Measurements from ENCODE around the gene PRPF8.

PRPF8 gene

GRCh38 chr17:1640329-1641064 is 44.2 kb downstream of the PRPF8 start:
- Histone ChIP-seq H3K4me1 (no peaks in the 10 kb centered on the region; the same call in 1 of the 2 replicates), H3K36me3 (replicated peaks) (no peaks in the 10 kb centered on the region), H3K9me3 (no peaks in the 10 kb centered on the region), H3K4me3 (no peak overlapping the region), H3K27me3 (ENCODE audit: low read depth) (no peaks in the 10 kb centered on the region)
- in situ Hi-C loops (cut with MboI; ENCODE audit: low sequenced_read_pairs), result loop anchor here (10.0 to 25.0 kb wide), 2 partner anchors 376 to 397 kb away; partner anchors contain the start of genes DPH1, OVCA2 and RTN4RL1
- DNase-seq (ENCODE audit: low spot score in 2 of 2), result no peak

- no peak overlapping the region for H3K4me3 ChIP-seq
- in situ Hi-C loops (cut with MboI; ENCODE audit: low sequenced_read_pairs), result loop anchor here (10.0 to 25.0 kb wide), 2 partner anchors 375 to 398 kb away; partner anchors contain the start of genes DPH1, OVCA2 and RTN4RL1
- no peak for DNase-seq (ENCODE audit: low spot score in 2 of 2)
- H3K4me1 ChIP-seq, result no peaks in the 10 kb centered on the region; the same call in 1 of the 2 replicates
- no peaks in the 10 kb centered on the region for H3K27me3 ChIP-seq (ENCODE audit: low read depth)
- no peaks in the 10 kb centered on the region for H3K9me3 ChIP-seq
- no peaks in the 10 kb centered on the region for H3K36me3 ChIP-seq (replicated peaks)
Observed at GRCh38 chr17:1639549-1640180, 45.0 kb downstream of the PRPF8 start.

- H3K9me3 ChIP-seq, result no peaks in the 10 kb centered on the region
- H3K4me3 ChIP-seq, result no peak overlapping the region
- no peak for DNase-seq (ENCODE audit: low spot score in 2 of 2)
- in situ Hi-C loops (cut with MboI; ENCODE audit: low sequenced_read_pairs), result loop anchor here (25.0 kb wide), 1 partner anchor 399 kb away; the partner anchor contains the start of genes DPH1, OVCA2 and RTN4RL1
- no peaks in the 10 kb centered on the region; the same call in 1 of the 2 replicates for H3K4me1 ChIP-seq
- no peaks in the 10 kb centered on the region for H3K36me3 ChIP-seq (replicated peaks)
- no peaks in the 10 kb centered on the region for H3K27me3 ChIP-seq (ENCODE audit: low read depth)
Observed at GRCh38 chr17:1638624-1639300, 45.9 kb downstream of the PRPF8 start.

GRCh38 chr17:1638171-1638590 is 46.5 kb downstream of the PRPF8 start:
- no peaks in the 10 kb centered on the region for H3K27me3 ChIP-seq (ENCODE audit: low read depth)
- DNase-seq (ENCODE audit: low spot score in 2 of 2), result no peak
- no peaks in the 10 kb centered on the region for H3K4me1 ChIP-seq
- H3K9me3 ChIP-seq, result no peaks in the 10 kb centered on the region
- no peak overlapping the region for H3K4me3 ChIP-seq
- in situ Hi-C loops (cut with MboI; ENCODE audit: low sequenced_read_pairs), result loop anchor here (25.0 kb wide), 1 partner anchor 399 kb away; the partner anchor contains the start of genes DPH1, OVCA2 and RTN4RL1
- no peaks in the 10 kb centered on the region for H3K36me3 ChIP-seq (replicated peaks)

GRCh38 chr17:1636732-1637285 is 47.9 kb downstream of the PRPF8 start:
- no peak for DNase-seq (ENCODE audit: low spot score in 2 of 2)
- no peaks in the 10 kb centered on the region for H3K4me1 ChIP-seq
- no peaks in the 10 kb centered on the region for H3K36me3 ChIP-seq (replicated peaks)
- no peaks in the 10 kb centered on the region for H3K27me3 ChIP-seq (ENCODE audit: low read depth)
- no peak overlapping the region for H3K4me3 ChIP-seq
- H3K9me3 ChIP-seq, result no peaks in the 10 kb centered on the region
- in situ Hi-C loops (cut with MboI; ENCODE audit: low sequenced_read_pairs), result loop anchor here (25.0 kb wide), 1 partner anchor 400 kb away; the partner anchor contains the start of genes DPH1, OVCA2 and RTN4RL1

- no peaks in the 10 kb centered on the region for H3K9me3 ChIP-seq
- no peaks in the 10 kb centered on the region for H3K4me1 ChIP-seq
- no peaks in the 10 kb centered on the region for H3K36me3 ChIP-seq (replicated peaks)
- in situ Hi-C loops (cut with MboI; ENCODE audit: low sequenced_read_pairs), result loop anchor here (25.0 kb wide), 1 partner anchor 401 kb away; the partner anchor contains the start of genes DPH1, OVCA2 and RTN4RL1
- H3K4me3 ChIP-seq, result no peak overlapping the region
- no peaks in the 10 kb centered on the region for H3K27me3 ChIP-seq (ENCODE audit: low read depth)
- DNase-seq (ENCODE audit: low spot score in 2 of 2), result no peak
Observed at GRCh38 chr17:1635675-1636465, 48.8 kb downstream of the PRPF8 start.

GRCh38 chr17:1634841-1635650 is 49.6 kb downstream of the PRPF8 start:
- Histone ChIP-seq H3K9me3 (no peaks in the 10 kb centered on the region), H3K4me1 (no peaks in the 10 kb centered on the region), H3K27me3 (ENCODE audit: low read depth) (no peaks in the 10 kb centered on the region), H3K36me3 (replicated peaks) (no peaks in the 10 kb centered on the region), H3K4me3 (no peak overlapping the region)
- in situ Hi-C loops (cut with MboI; ENCODE audit: low sequenced_read_pairs), result loop anchor here (25.0 kb wide), 1 partner anchor 402 kb away; the partner anchor contains the start of genes DPH1, OVCA2 and RTN4RL1
- DNase-seq (ENCODE audit: low spot score in 2 of 2), result no peak

GRCh38 chr17:1630662-1631061 is 54.0 kb downstream of the PRPF8 start:
- DNase-seq (ENCODE audit: low spot score in 2 of 2), result no peak
- peaks cover 20% of the 10 kb centered on the region for H3K4me1 ChIP-seq
- H3K36me3 ChIP-seq (replicated peaks), result no peaks in the 10 kb centered on the region
- H3K27me3 ChIP-seq (ENCODE audit: low read depth), result no peaks in the 10 kb centered on the region
- no peaks in the 10 kb centered on the region for H3K9me3 ChIP-seq
- H3K4me3 ChIP-seq, result no peak overlapping the region
- in situ Hi-C loops (cut with MboI; ENCODE audit: low sequenced_read_pairs), result loop anchor here (25.0 kb wide), 1 partner anchor 407 kb away; the partner anchor contains the start of genes DPH1, OVCA2 and RTN4RL1

GRCh38 chr17:1629504-1630310 is 55.0 kb downstream of the PRPF8 start:
- DNase-seq (ENCODE audit: low spot score in 2 of 2), result peak in 1 of 2 experiments; percentile 76
- Histone ChIP-seq H3K36me3 (replicated peaks) (no peaks in the 10 kb centered on the region), H3K4me3 (peak overlapping the region; percentile 91), H3K4me1 (peaks cover 29% of the 10 kb centered on the region), H3K9me3 (no peaks in the 10 kb centered on the region), H3K27me3 (ENCODE audit: low read depth) (no peaks in the 10 kb centered on the region)
- in situ Hi-C loops (cut with MboI; ENCODE audit: low sequenced_read_pairs), result loop anchor here (25.0 kb wide), 1 partner anchor 408 kb away; the partner anchor contains the start of genes DPH1, OVCA2 and RTN4RL1

- Histone ChIP-seq H3K27me3 (ENCODE audit: low read depth) (no peaks in the 10 kb centered on the region), H3K4me3 (peak overlapping the region; percentile 91), H3K4me1 (peaks cover 29% of the 10 kb centered on the region), H3K9me3 (no peaks in the 10 kb centered on the region), H3K36me3 (replicated peaks) (no peaks in the 10 kb centered on the region)
- in situ Hi-C loops (cut with MboI; ENCODE audit: low sequenced_read_pairs), result loop anchor here (25.0 kb wide), 1 partner anchor 408 kb away; the partner anchor contains the start of genes DPH1, OVCA2 and RTN4RL1
- DNase-seq (ENCODE audit: low spot score in 2 of 2), result peak; percentile 94 to 99
Observed at GRCh38 chr17:1628856-1629503, 55.7 kb downstream of the PRPF8 start.

Measured in HAP-1 (cell line).